Endodermal cell (in vitro differentiated cells): Measurements from ENCODE around the gene AHRR. TPM values are rescaled to one million over a fixed set of nuclear protein-coding genes. Genes with fewer than 3 reads are reported as not detected.

Experiments
- DNase-seq: peaks from one replicate; pipeline ENCODE4 v3.0.0-alpha.2; 2017
- H3K27ac ChIP-seq: 2 replicates; pipeline ENCODE4 v1.5.1; 2013; ENCODE audit warnings: mild to moderate bottlenecking, low read depth, low read length, moderate library complexity
- H3K27me3 ChIP-seq: 2 replicates; pipeline ENCODE4 v1.6.1; 2013; ENCODE audit warnings: mild to moderate bottlenecking, low read length, moderate library complexity; ENCODE audit not compliant: insufficient read depth, control insufficient read depth, poor library complexity, severe bottlenecking
- H3K36me3 ChIP-seq: 2 replicates; pipeline ENCODE4 v1.7.0; 2013; ENCODE audit warnings: mild to moderate bottlenecking, low read length, moderate library complexity; ENCODE audit not compliant: control insufficient read depth, insufficient read depth
- H3K4me1 ChIP-seq: one replicate; pipeline ENCODE4 v1.7.0; 2013; ENCODE audit warnings: low read length; ENCODE audit not compliant: control insufficient read depth, insufficient read depth
- H3K4me3 ChIP-seq: 2 replicates; pipeline ENCODE4 v1.5.1; 2013; ENCODE audit warnings: mild to moderate bottlenecking, low read length, moderate library complexity
- H3K9ac ChIP-seq: 2 replicates; pipeline ENCODE4 v1.6.1; 2013; ENCODE audit warnings: mild to moderate bottlenecking, low read length, moderate library complexity; ENCODE audit not compliant: poor library complexity, severe bottlenecking; ENCODE audit errors: extremely low read depth
- H3K9me3 ChIP-seq: 2 replicates; pipeline ENCODE4 v1.6.1; 2013; ENCODE audit warnings: mild to moderate bottlenecking, low read length, moderate library complexity; ENCODE audit not compliant: control insufficient read depth
- H3K27ac Mint-ChIP-seq: 2 replicates; pipeline ENCODE4 v1.8.0; 2020; ENCODE audit warnings: mixed read lengths
- H3K27me3 Mint-ChIP-seq: 2 replicates; pipeline ENCODE4 v1.8.0; 2021; ENCODE audit warnings: mild to moderate bottlenecking, mixed read lengths; ENCODE audit not compliant: insufficient read depth
- H3K36me3 Mint-ChIP-seq: 2 replicates; pipeline ENCODE4 v1.8.0; 2020; ENCODE audit warnings: low read depth, mixed read lengths
- H3K4me1 Mint-ChIP-seq: 2 replicates; pipeline ENCODE4 v1.8.0; 2020; ENCODE audit warnings: mixed read lengths
- H3K4me3 Mint-ChIP-seq: 2 replicates; pipeline ENCODE4 v1.8.0; 2020; ENCODE audit warnings: mild to moderate bottlenecking, moderate library complexity, mixed read lengths
- H3K9me3 Mint-ChIP-seq: 2 replicates; pipeline ENCODE4 v1.8.0; 2020; ENCODE audit warnings: mild to moderate bottlenecking, mixed read lengths
- CTCF ChIP-seq: fragments of 200-600 bp; sonication (generic); conservative IDR thresholded peaks from 2 replicates; pipeline ENCODE4 v1.5.0; 2021; ENCODE audit warnings: antibody characterized with exemption, mild to moderate bottlenecking
- WGBS, 2 experiments: methylation state at CpG; one replicate each; pipeline versions ENCODE4 v1.1.5 to v1.1.7; 2013; ENCODE audit warnings: missing lambda C conversion rate in 2 of 2, mixed read lengths in 1 of 2; ENCODE audit not compliant: insufficient coverage in 1 of 2, insufficient read length in 1 of 2; 5-methylcytosine and 5-hydroxymethylcytosine counted together
- total RNA-seq, 2 donors: library from RNA; stranded (reverse); fragmentation: NEBNext Ultra II Directional in 1 of 2; extraction: Animal tissue kit (Norgen Biotek cat#: 25700) in 1 of 2; gene quantifications; 2 replicates in 1 of 2; 3 replicates in 1 of 2; pipeline ENCODE4 v1.2.1, GENCODE V29; 2021

AHRR gene
- total RNA-seq, 2 donors from 2014 or later, result 1.4 to 2.0 TPM

GRCh38 chr5:478369-478981 lies 157.0 kb downstream of the AHRR start:
- Mint-ChIP-seq H3K4me3 (no peak overlapping the region), H3K27me3 (peaks cover 23% of the 10 kb centered on the region), H3K9me3 (no peaks in the 10 kb centered on the region), H3K4me1 (no peaks in the 10 kb centered on the region), H3K27ac (no peak overlapping the region), H3K36me3 (no peaks in the 10 kb centered on the region)
- H3K27me3 ChIP-seq, result peaks cover 18% of the 10 kb centered on the region
- 96 to 97% methylated on average over 10 to 18 of the region's 18 CpGs for whole genome bisulfite sequencing, 2 experiments
- no peak overlapping the region for H3K27ac ChIP-seq
- no peak for TF ChIP-seq CTCF
- no peak for DNase-seq
- no peak overlapping the region for H3K4me3 ChIP-seq
- H3K9ac ChIP-seq, result no peak overlapping the region
- no peaks in the 10 kb centered on the region for H3K36me3 ChIP-seq
- H3K9me3 ChIP-seq, result no peaks in the 10 kb centered on the region
- H3K4me1 ChIP-seq, result peaks cover 6% of the 10 kb centered on the region

GRCh38 chr5:478982-479535 lies 157.5 kb downstream of the AHRR start:
- no peaks in the 10 kb centered on the region for H3K36me3 Mint-ChIP-seq
- Histone ChIP-seq H3K4me1 (peaks cover 6% of the 10 kb centered on the region), H3K27me3 (peaks cover 18% of the 10 kb centered on the region), H3K27ac (no peak overlapping the region), H3K36me3 (no peaks in the 10 kb centered on the region), H3K4me3 (no peak overlapping the region), H3K9ac (no peak overlapping the region), H3K9me3 (no peaks in the 10 kb centered on the region)
- H3K4me3 Mint-ChIP-seq, result no peak overlapping the region
- H3K4me1 Mint-ChIP-seq, result no peaks in the 10 kb centered on the region
- TF ChIP-seq CTCF, result no peak
- H3K27me3 Mint-ChIP-seq, result peaks cover 23% of the 10 kb centered on the region
- no peak overlapping the region for H3K27ac Mint-ChIP-seq
- DNase-seq, result no peak
- 84 to 91% methylated on average over 7 to 18 of the region's 18 CpGs for WGBS, 2 experiments
- H3K9me3 Mint-ChIP-seq, result no peaks in the 10 kb centered on the region

- Histone ChIP-seq H3K9me3 (no peaks in the 10 kb centered on the region), H3K27ac (no peak overlapping the region), H3K36me3 (no peaks in the 10 kb centered on the region), H3K4me1 (peaks cover 6% of the 10 kb centered on the region), H3K27me3 (peaks cover 16% of the 10 kb centered on the region), H3K9ac (no peak overlapping the region), H3K4me3 (no peak overlapping the region)
- Mint-ChIP-seq H3K4me3 (no peak overlapping the region), H3K4me1 (no peaks in the 10 kb centered on the region), H3K27me3 (peaks cover 23% of the 10 kb centered on the region), H3K27ac (no peak overlapping the region), H3K9me3 (no peaks in the 10 kb centered on the region), H3K36me3 (no peaks in the 10 kb centered on the region)
- DNase-seq, result peak; percentile 57
- TF ChIP-seq CTCF, result no peak
- 88 to 90% methylated on average over 32 to 34 of the region's 34 CpGs for WGBS, 2 experiments
Measured at GRCh38 chr5:479566-480319, 158.2 kb downstream of the AHRR start.
